Erythroblast (primary cell): ENCODE measurements around the gene CHST12.

Experiments
- GATA1 ChIP-seq: IDR thresholded peaks from 2 replicates; pipeline ENCODE4 v1.6.1; 2011; ENCODE audit warnings: low read depth, mild to moderate bottlenecking, control low read depth, low read length, moderate library complexity
- POLR2A ChIP-seq: IDR thresholded peaks from 2 replicates; pipeline ENCODE4 v1.6.1; 2011; ENCODE audit warnings: mild to moderate bottlenecking, low read length

GRCh38 chr7:2460188-2460587 is 56.8 kb downstream of the CHST12 start:
- TF ChIP-seq POLR2A (no peak), GATA1 (no peak)
